NT2/D1 (cell line): Measurements from ENCODE around the gene WWC1.

ENCODE experiments used
- DNase-seq: peaks from one replicate; pipeline ENCODE4 v3.0.0-alpha.2; 2011; ENCODE audit warnings: low read depth, low spot score
- H3K27me3 ChIP-seq: 2 replicates; pipeline ENCODE4 v1.6.0; 2011; ENCODE audit warnings: mild to moderate bottlenecking; ENCODE audit not compliant: insufficient read length, insufficient read depth
- H3K36me3 ChIP-seq: 2 replicates; pipeline ENCODE4 v1.6.1; 2011; ENCODE audit warnings: mild to moderate bottlenecking, low read length, mixed read lengths; ENCODE audit not compliant: insufficient read depth, insufficient read length
- H3K4me1 ChIP-seq: 2 replicates; pipeline ENCODE4 v1.5.1; 2011; ENCODE audit not compliant: insufficient read depth, insufficient read length
- H3K4me3 ChIP-seq: 2 replicates; pipeline ENCODE4 v1.5.1; 2011; ENCODE audit warnings: low read depth; ENCODE audit not compliant: insufficient read length
- H3K9ac ChIP-seq: 2 replicates; pipeline ENCODE4 v1.6.0; 2011; ENCODE audit warnings: low read depth; ENCODE audit not compliant: insufficient read length
- H3K9me3 ChIP-seq: 2 replicates; pipeline ENCODE4 v1.5.1; 2011; ENCODE audit warnings: mild to moderate bottlenecking, low read length; ENCODE audit not compliant: insufficient read depth
- SUZ12 ChIP-seq: IDR thresholded peaks from 2 replicates; pipeline ENCODE4 v1.6.1; 2011; ENCODE audit not compliant: insufficient read length, insufficient read depth; ENCODE audit errors: extremely low read depth
- YY1 ChIP-seq: IDR thresholded peaks from 2 replicates; pipeline ENCODE4 v1.6.1; 2011; ENCODE audit not compliant: insufficient read length, insufficient read depth
- ZNF274 ChIP-seq: IDR thresholded peaks from 2 replicates; pipeline ENCODE4 v1.6.1; 2011; ENCODE audit warnings: mild to moderate bottlenecking, low read depth, low read length

The WWC1 gene

GRCh38 chr5:168360521-168361285, 69.3 kb downstream of the WWC1 start:
- DNase-seq, result no peak
- H3K36me3 ChIP-seq, result no peaks in the 10 kb centered on the region
- TF ChIP-seq ZNF274 (no peak), YY1 (no peak), SUZ12 (no peak)
- peaks cover 9% of the 10 kb centered on the region for H3K4me1 ChIP-seq
- no peak overlapping the region for H3K4me3 ChIP-seq
- no peaks in the 10 kb centered on the region for H3K9me3 ChIP-seq
- H3K27me3 ChIP-seq, result no peaks in the 10 kb centered on the region
- no peak overlapping the region for H3K9ac ChIP-seq

- H3K36me3 ChIP-seq, result no peaks in the 10 kb centered on the region
- peaks cover 11% of the 10 kb centered on the region for H3K4me1 ChIP-seq
- no peak for TF ChIP-seq ZNF274
- TF ChIP-seq SUZ12, result no peak
- TF ChIP-seq YY1, result no peak
- H3K4me3 ChIP-seq, result no peak overlapping the region
- DNase-seq, result no peak
- no peaks in the 10 kb centered on the region for H3K9me3 ChIP-seq
- no peak overlapping the region for H3K9ac ChIP-seq
- H3K27me3 ChIP-seq, result no peaks in the 10 kb centered on the region
Observed at GRCh38 chr5:168362097-168362885, 70.8 kb downstream of the WWC1 start.

GRCh38 chr5:168364151-168364661, 72.8 kb downstream of the WWC1 start:
- TF ChIP-seq SUZ12 (no peak), ZNF274 (no peak), YY1 (no peak)
- Histone ChIP-seq H3K4me1 (peaks cover 13% of the 10 kb centered on the region), H3K9me3 (no peaks in the 10 kb centered on the region), H3K4me3 (no peak overlapping the region), H3K9ac (no peak overlapping the region), H3K27me3 (no peaks in the 10 kb centered on the region), H3K36me3 (peaks cover 9% of the 10 kb centered on the region)
- no peak for DNase-seq

- H3K27me3 ChIP-seq, result no peaks in the 10 kb centered on the region
- no peak overlapping the region for H3K9ac ChIP-seq
- no peaks in the 10 kb centered on the region for H3K9me3 ChIP-seq
- no peak overlapping the region for H3K4me3 ChIP-seq
- no peak for TF ChIP-seq YY1
- no peak for TF ChIP-seq ZNF274
- no peak for TF ChIP-seq SUZ12
- no peak for DNase-seq
- peaks cover 13% of the 10 kb centered on the region for H3K4me1 ChIP-seq
- H3K36me3 ChIP-seq, result peaks cover 12% of the 10 kb centered on the region
Observed at GRCh38 chr5:168364750-168365550, 73.5 kb downstream of the WWC1 start.

- Histone ChIP-seq H3K36me3 (peaks cover 12% of the 10 kb centered on the region), H3K9ac (no peak overlapping the region), H3K4me3 (no peak overlapping the region), H3K9me3 (no peaks in the 10 kb centered on the region), H3K4me1 (peaks cover 13% of the 10 kb centered on the region), H3K27me3 (no peaks in the 10 kb centered on the region)
- no peak for DNase-seq
- TF ChIP-seq YY1, result no peak
- no peak for TF ChIP-seq SUZ12
- TF ChIP-seq ZNF274, result no peak
Observed at GRCh38 chr5:168365581-168366081, 74.2 kb downstream of the WWC1 start.

- peaks cover 14% of the 10 kb centered on the region for H3K36me3 ChIP-seq
- H3K4me3 ChIP-seq, result no peak overlapping the region
- H3K9me3 ChIP-seq, result no peaks in the 10 kb centered on the region
- DNase-seq, result no peak
- no peak overlapping the region for H3K9ac ChIP-seq
- TF ChIP-seq ZNF274, result no peak
- TF ChIP-seq YY1, result no peak
- TF ChIP-seq SUZ12, result no peak
- peaks cover 13% of the 10 kb centered on the region for H3K4me1 ChIP-seq
- H3K27me3 ChIP-seq, result no peaks in the 10 kb centered on the region
Observed at GRCh38 chr5:168366116-168366515, 74.7 kb downstream of the WWC1 start.
